Endothelial cell of umbilical vein (primary cell): ENCODE measurements around the gene FBXO10. TPM values are rescaled to one million over a fixed set of nuclear protein-coding genes. Genes with fewer than 3 reads are reported as not detected.

ENCODE experiments used
- BruUV-seq: library from RNA; stranded (reverse); fragments of 400-500 nt; replicated peaks from 2 replicates; lab custom pipeline; 2021; lab: Mats Ljungman, UMichigan
- CTCF ChIA-PET: fragments of 300-600, 350-600 bp; sonication (Branson Sonifier 250); formaldehyde crosslinking; loops from one replicate; lab custom pipeline; 2021; ENCODE audit warnings: antibody characterized with exemption, inconsistent platforms; lab: Charles Lee
- POLR2A ChIA-PET: fragments of 300-600, 350-600 bp; sonication (Branson Sonifier 250); formaldehyde crosslinking; loops from one replicate; lab custom pipeline; 2021; ENCODE audit warnings: antibody characterized with exemption, inconsistent platforms; lab: Charles Lee
- DNase-seq: peaks from one replicate; pipeline ENCODE4 v3.0.0-alpha.2; 2011; ENCODE audit warnings: low read depth, low spot score
- FAIRE-seq: peaks from 2 replicates; lab custom pipeline; 2011; peaks lifted over from hg19 to GRCh38; lab: Jason Lieb, UNC
- H2AFZ ChIP-seq: 2 replicates; pipeline ENCODE4 v1.6.0; 2012; ENCODE audit warnings: low read depth, low read length, control low read depth, inconsistent platforms
- H3K27ac ChIP-seq: 2 replicates; pipeline ENCODE4 v1.5.1; 2011; ENCODE audit warnings: low read depth, mild to moderate bottlenecking, control low read depth, low read length, moderate library complexity; ENCODE audit not compliant: insufficient read depth
- H3K27me3 ChIP-seq, 2 experiments: 2 replicates each; pipeline versions ENCODE4 v1.6.0 to v1.6.1; 2011; ENCODE audit warnings: low read length in 2 of 2, mixed read lengths in 1 of 2; ENCODE audit not compliant: control insufficient read depth in 2 of 2, insufficient read depth in 2 of 2
- H3K36me3 ChIP-seq, 2 experiments: 2 replicates in 1 of 2; 3 replicates in 1 of 2; pipeline ENCODE4 v1.5.1; 2011; ENCODE audit warnings: low read length in 2 of 2, mild to moderate bottlenecking in 1 of 2, moderate library complexity in 1 of 2; ENCODE audit not compliant: control insufficient read depth in 2 of 2, insufficient read depth in 2 of 2; ENCODE audit errors: extremely low read depth in 1 of 2
- H3K4me1 ChIP-seq: 3 replicates; pipeline ENCODE4 v1.5.1; 2011; ENCODE audit warnings: mild to moderate bottlenecking, low read length; ENCODE audit not compliant: control insufficient read depth, insufficient read depth; ENCODE audit errors: extremely low read depth
- H3K4me2 ChIP-seq: 2 replicates; pipeline ENCODE4 v1.6.1; 2011; ENCODE audit warnings: low read length, control low read depth, mixed read lengths; ENCODE audit not compliant: insufficient read depth
- H3K4me3 ChIP-seq, 3 experiments: fragments of 200-600 bp in 1 of 3; sonication (generic), shearing (Covaris generic) in 1 of 3; replicated peaks in 1 of 3; 2 replicates each; pipeline ENCODE4 v1.5.1; 2011 to 2016; ENCODE audit warnings: control low read depth in 3 of 3, low read length in 3 of 3, mild to moderate bottlenecking in 2 of 3, inconsistent platforms in 1 of 3, low read depth in 1 of 3, moderate library complexity in 1 of 3; ENCODE audit not compliant: insufficient read depth in 1 of 3
- H3K79me2 ChIP-seq: 2 replicates; pipeline ENCODE4 v1.6.0; 2012; ENCODE audit warnings: low read length, inconsistent platforms; ENCODE audit not compliant: control insufficient read depth, insufficient read depth
- H3K9ac ChIP-seq: replicated peaks from 2 replicates; pipeline ENCODE3; 2011; ENCODE audit warnings: low read length, control low read depth; ENCODE audit not compliant: insufficient read depth; ENCODE audit errors: extremely low read depth
- H3K9me1 ChIP-seq: replicated peaks from 3 replicates; pipeline ENCODE4 v1.6.0; 2011; ENCODE audit warnings: mild to moderate bottlenecking, low read length; ENCODE audit not compliant: control insufficient read depth, insufficient read depth; ENCODE audit errors: extremely low read depth
- H3K9me3 ChIP-seq: replicated peaks from 2 replicates; pipeline ENCODE4 v1.5.1; 2012; ENCODE audit warnings: low read length, inconsistent platforms; ENCODE audit not compliant: control insufficient read depth, insufficient read depth
- H4K20me1 ChIP-seq: replicated peaks from 2 replicates; pipeline ENCODE3; 2011; ENCODE audit warnings: mild to moderate bottlenecking, low read length; ENCODE audit not compliant: control insufficient read depth, insufficient read depth; ENCODE audit errors: extremely low read depth
- EZH2 ChIP-seq: IDR thresholded peaks from 2 replicates; pipeline ENCODE4 v1.6.1; 2012; ENCODE audit warnings: borderline replicate concordance, low read depth, mild to moderate bottlenecking, moderate library complexity, low read length, inconsistent platforms; ENCODE audit not compliant: severe bottlenecking
- FOS ChIP-seq: IDR thresholded peaks from 2 replicates; pipeline ENCODE4 v1.6.1; 2011; ENCODE audit warnings: mild to moderate bottlenecking, low read length, moderate library complexity, borderline replicate concordance; ENCODE audit not compliant: insufficient read depth
- GATA2 ChIP-seq: IDR thresholded peaks from 2 replicates; pipeline ENCODE4 v1.7.0; 2011; ENCODE audit warnings: low read depth, mild to moderate bottlenecking, moderate library complexity, mixed read lengths, low read length; ENCODE audit not compliant: insufficient read length, insufficient read depth
- JUN ChIP-seq: IDR thresholded peaks from 2 replicates; pipeline ENCODE4 v1.6.1; 2011; ENCODE audit warnings: borderline replicate concordance, low read depth; ENCODE audit not compliant: insufficient read length, insufficient read depth
- MYC ChIP-seq: IDR thresholded peaks from one replicate; pipeline ENCODE4 v1.6.1; 2011; ENCODE audit warnings: mild to moderate bottlenecking, low read depth, low read length
- POLR2A ChIP-seq: IDR thresholded peaks from 2 replicates; pipeline ENCODE4 v1.6.1; 2012; ENCODE audit warnings: low read depth, mild to moderate bottlenecking, control low read depth, low read length
- POLR2AphosphoS5 ChIP-seq: IDR thresholded peaks from 2 replicates; pipeline ENCODE4 v1.6.1; 2012; ENCODE audit warnings: low read depth, mild to moderate bottlenecking, control low read depth, low read length, moderate library complexity; ENCODE audit not compliant: insufficient read depth
- dilution Hi-C: fragments of 300-500 bp; cut with MboI; formaldehyde crosslinking; loops from one replicate; pipeline ENCODE4 v1.15.0; 2019; ENCODE audit warnings: low sequenced_read_pairs; ENCODE audit not compliant: extremely low pct_ligation_motif_present
- intact Hi-C: fragments of 100-400 bp; cut with micrococcal nuclease; formaldehyde crosslinking; loops from one replicate; pipeline ENCODE4 v1.10.0; 2022
- polyA plus RNA-seq, 4 experiments: library from polyadenylated mRNA; depleted of rRNA in 3 of 4; stranded (reverse) in 3 of 4; unstranded in 1 of 4; fragments of >200 nt; gene quantifications; 2 replicates each; pipeline versions ENCODE4 v1.2.1 to v1.2.3, GENCODE V29; 2011 to 2012; ENCODE audit warnings: missing spikeins in 1 of 4
- total RNA-seq: library from RNA; stranded (reverse); gene quantifications from 2 replicates; pipeline ENCODE4 v1.2.3, GENCODE V29; 2021
- TF ChIP-seq, protein P1 (sequence below): IDR thresholded peaks from 2 replicates; pipeline ENCODE4 v1.6.1; 2011; ENCODE audit not compliant: insufficient read depth, insufficient read length
- TF ChIP-seq, protein P2 (sequence below), 2 donors: IDR thresholded peaks; 1 replicate in 1 of 2; 2 replicates in 1 of 2; pipeline ENCODE4 v1.5.1; 2011; ENCODE audit warnings: low read length in 2 of 2, mild to moderate bottlenecking in 2 of 2, moderate library complexity in 2 of 2, control low read depth in 1 of 2, inconsistent platforms in 1 of 2, low read depth in 1 of 2; ENCODE audit not compliant: insufficient read depth in 1 of 2; ENCODE audit errors: extremely low read depth in 1 of 2

Gene FBXO10
- total and polyA plus RNA-seq, 2 donors (not counting 3 experiments of a cell fraction or from before 2014, with no cell fraction given): 11.8 to 14.4 TPM

DNA sequence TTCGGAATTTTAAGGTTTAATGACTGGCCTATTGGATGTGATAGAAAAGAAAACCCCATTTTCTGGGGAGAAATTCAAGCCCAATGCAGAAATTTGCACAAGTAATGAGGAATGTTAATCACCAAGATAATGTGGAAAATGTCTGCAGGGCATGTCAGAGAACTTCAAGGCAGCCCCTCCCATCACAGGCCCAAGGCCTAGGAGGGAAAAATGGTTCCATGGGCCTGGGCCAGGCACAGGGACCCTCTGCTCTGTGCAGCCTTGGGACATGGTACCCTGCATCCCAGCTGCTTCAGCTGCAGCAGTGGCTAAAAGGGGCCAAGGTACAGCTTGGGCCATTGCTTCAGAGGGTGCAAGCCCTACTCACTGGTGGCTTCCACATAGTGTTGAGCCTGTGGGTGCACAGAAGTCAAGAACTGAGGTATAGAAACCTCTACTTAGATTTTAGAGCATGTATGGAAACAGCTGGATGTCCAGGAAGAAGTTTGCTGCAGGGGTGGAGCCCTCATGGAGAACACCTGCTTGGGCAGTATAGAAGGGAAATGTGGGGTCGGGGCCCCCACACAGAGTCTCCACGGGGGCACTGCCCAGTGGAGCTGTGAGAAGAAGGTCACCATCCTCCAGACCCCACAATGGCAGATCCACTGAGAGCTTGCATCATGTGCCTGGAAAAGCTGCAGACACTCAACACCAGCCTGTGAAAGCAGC is 12.2 kb downstream of the FBXO10 start:
- FAIRE-seq: no peak
- intact Hi-C loops: no loop called here
- no peaks in the 10 kb centered on the region for H3K27me3 ChIP-seq
- H3K9me3 ChIP-seq: no peaks in the 10 kb centered on the region
- H3K9me1 ChIP-seq: no peaks in the 10 kb centered on the region
- H4K20me1 ChIP-seq: no peaks in the 10 kb centered on the region
- H3K36me3 ChIP-seq: no peaks in the 10 kb centered on the region
- POLR2A ChIA-PET: no interaction called here
- DNase-seq: no peak
- no TSS peak for BruUV-seq
- no peaks in the 10 kb centered on the region for H3K4me1 ChIP-seq
- no peak overlapping the region for H3K4me2 ChIP-seq
- TF ChIP-seq POLR2AphosphoS5: no peak
- TF ChIP-seq, protein P1, sequence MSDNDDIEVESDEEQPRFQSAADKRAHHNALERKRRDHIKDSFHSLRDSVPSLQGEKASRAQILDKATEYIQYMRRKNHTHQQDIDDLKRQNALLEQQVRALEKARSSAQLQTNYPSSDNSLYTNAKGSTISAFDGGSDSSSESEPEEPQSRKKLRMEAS: no peak
- no peak for TF ChIP-seq JUN
- no peak for TF ChIP-seq EZH2
- no peak for TF ChIP-seq MYC
- no peak for TF ChIP-seq GATA2
- TF ChIP-seq, protein P2, sequence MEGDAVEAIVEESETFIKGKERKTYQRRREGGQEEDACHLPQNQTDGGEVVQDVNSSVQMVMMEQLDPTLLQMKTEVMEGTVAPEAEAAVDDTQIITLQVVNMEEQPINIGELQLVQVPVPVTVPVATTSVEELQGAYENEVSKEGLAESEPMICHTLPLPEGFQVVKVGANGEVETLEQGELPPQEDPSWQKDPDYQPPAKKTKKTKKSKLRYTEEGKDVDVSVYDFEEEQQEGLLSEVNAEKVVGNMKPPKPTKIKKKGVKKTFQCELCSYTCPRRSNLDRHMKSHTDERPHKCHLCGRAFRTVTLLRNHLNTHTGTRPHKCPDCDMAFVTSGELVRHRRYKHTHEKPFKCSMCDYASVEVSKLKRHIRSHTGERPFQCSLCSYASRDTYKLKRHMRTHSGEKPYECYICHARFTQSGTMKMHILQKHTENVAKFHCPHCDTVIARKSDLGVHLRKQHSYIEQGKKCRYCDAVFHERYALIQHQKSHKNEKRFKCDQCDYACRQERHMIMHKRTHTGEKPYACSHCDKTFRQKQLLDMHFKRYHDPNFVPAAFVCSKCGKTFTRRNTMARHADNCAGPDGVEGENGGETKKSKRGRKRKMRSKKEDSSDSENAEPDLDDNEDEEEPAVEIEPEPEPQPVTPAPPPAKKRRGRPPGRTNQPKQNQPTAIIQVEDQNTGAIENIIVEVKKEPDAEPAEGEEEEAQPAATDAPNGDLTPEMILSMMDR (IDR thresholded peaks at IDR 0.05; ENCODE audit: extremely low read depth in 1 of 2, insufficient read depth in 1 of 2, low read depth in 1 of 2, low read length in 2 of 2): no peak
- no peak for TF ChIP-seq FOS
- no peak for TF ChIP-seq POLR2A
- H3K4me3 ChIP-seq: no peak overlapping the region
- H3K79me2 ChIP-seq: peaks cover 3% of the 10 kb centered on the region
- no peak overlapping the region for H3K27ac ChIP-seq
- no peak overlapping the region for H2AFZ ChIP-seq
- CTCF ChIA-PET: no interaction called here
- dilution Hi-C loops: no loop called here
- no peak overlapping the region for H3K9ac ChIP-seq
